Right lobe of liver (tissue), 4 donors: ENCODE results near the gene SAP130.
"Not testable (repeated sequence)": the region's sequence is repeated elsewhere in the genome, so short reads cannot be mapped to it uniquely, and the experiment has no call there.

Source experiments
- POLR2A ChIP-seq: fragments of 450-650 bp; IDR thresholded peaks from one replicate; pipeline ENCODE4 v1.6.1; 2017; ENCODE audit warnings: antibody characterized with exemption, mild to moderate bottlenecking
- TF ChIP-seq, protein P1 (sequence below), 4 donors: fragments of 200-600 bp in 3 of 4; fragments of 450-650 bp in 1 of 4; IDR thresholded peaks; one replicate each; pipeline versions ENCODE4 v1.5.1 to v1.8.0; 2016 to 2022; ENCODE audit warnings: antibody characterized with exemption in 4 of 4, mild to moderate bottlenecking in 2 of 4
- donor health status: DM: no; HTN: no; CAD: no.
- donor health status: DM: no; HTN: no; CAD: no.
- donor health status: DM: no; HTN: yes; CAD: no.

GRCh38 chr2:127907733-127908400 lies 120.0 kb downstream of the SAP130 start:
- TF ChIP-seq, protein P1, sequence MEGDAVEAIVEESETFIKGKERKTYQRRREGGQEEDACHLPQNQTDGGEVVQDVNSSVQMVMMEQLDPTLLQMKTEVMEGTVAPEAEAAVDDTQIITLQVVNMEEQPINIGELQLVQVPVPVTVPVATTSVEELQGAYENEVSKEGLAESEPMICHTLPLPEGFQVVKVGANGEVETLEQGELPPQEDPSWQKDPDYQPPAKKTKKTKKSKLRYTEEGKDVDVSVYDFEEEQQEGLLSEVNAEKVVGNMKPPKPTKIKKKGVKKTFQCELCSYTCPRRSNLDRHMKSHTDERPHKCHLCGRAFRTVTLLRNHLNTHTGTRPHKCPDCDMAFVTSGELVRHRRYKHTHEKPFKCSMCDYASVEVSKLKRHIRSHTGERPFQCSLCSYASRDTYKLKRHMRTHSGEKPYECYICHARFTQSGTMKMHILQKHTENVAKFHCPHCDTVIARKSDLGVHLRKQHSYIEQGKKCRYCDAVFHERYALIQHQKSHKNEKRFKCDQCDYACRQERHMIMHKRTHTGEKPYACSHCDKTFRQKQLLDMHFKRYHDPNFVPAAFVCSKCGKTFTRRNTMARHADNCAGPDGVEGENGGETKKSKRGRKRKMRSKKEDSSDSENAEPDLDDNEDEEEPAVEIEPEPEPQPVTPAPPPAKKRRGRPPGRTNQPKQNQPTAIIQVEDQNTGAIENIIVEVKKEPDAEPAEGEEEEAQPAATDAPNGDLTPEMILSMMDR (IDR thresholded peaks at IDR 0.05): not testable (repeated sequence)
- TF ChIP-seq POLR2A: not testable (repeated sequence)
